GM21619 (cell line): ENCODE measurements around the gene TVP23A.

ENCODE experiments used
- ATAC-seq: cut with Tn5 transposase; IDR thresholded peaks from one replicate; pipeline ENCODE4 v1.9.1; 2021; ENCODE audit not compliant: unreplicated experiment

Gene TVP23A

DNA sequence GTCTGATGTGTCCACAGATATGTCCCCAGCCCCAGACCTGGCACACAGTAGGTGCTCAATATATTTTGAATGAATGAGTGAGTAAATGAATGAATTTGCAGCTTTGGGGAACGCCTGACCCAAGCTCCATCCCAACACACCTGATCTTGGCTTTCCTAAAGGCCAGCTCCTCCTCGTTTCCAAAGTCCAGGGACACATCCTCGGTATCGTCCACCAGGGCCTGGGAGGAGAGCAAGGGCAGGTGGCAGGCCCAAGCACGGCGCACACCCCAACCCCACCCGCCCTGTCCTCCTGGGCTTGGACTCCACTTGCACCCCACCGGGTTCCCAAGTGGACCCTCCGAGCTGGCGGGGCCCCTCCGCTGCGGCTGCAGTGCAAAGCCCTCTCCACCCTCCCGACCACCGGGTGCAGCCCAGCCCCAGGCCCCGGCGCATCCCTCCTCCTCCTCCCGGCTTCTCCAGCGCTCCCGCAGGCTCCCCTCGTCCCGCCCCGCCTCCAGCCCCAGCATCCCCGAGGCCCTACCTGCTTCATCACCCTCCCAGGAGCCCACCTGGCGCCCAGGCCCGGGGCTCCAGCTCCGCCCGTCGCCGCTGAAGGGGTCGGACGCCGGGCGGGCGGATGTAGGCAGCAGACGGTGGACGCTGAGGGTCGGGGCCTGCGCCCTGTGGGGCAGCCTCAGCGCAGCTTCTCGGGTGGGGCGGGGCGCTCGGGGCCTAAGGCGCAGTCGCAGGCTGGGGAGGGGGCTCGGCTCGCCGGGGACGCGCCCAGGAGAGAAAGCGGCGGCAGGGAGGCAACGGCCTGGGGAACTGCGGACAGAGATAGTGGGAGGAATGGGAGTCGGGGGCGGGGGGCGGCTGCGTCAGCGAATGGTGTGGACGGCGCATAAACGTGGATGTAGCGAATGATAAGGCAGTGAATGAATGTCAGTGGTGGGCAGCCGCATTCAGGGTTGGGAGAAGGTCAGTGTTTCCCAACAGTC is at the start of gene TVP23A:
Gene TVP23A (minus strand): TSS at position 832 of the 979 bp plus-strand sequence. CDS start 301 bp downstream, at position 531.
- no peak for ATAC-seq

DNA sequence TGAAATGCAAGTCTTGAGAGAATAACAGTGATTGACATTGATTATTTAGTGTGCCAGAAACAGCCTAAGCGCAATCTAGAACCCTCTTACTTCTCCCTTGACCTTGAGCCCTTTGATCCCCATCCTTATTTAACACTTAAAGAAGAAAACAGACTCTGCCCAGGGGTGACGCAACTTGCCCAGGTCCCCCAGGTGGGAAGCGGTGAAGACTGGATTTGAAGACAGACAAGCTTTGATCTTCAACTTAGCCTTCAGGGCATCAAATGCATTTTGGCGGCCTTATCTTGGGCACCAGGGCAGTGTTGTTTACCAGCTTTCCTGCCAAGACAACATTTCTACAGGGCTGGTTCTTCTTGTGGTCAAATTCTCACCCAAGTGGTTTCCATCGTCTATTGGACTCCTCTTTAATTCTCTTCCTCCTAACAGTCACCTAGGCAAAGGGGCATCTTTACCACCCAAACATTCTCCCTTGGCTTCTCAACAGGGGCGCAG is 49.6 kb upstream of the TVP23A start:
- no peak for ATAC-seq

DNA sequence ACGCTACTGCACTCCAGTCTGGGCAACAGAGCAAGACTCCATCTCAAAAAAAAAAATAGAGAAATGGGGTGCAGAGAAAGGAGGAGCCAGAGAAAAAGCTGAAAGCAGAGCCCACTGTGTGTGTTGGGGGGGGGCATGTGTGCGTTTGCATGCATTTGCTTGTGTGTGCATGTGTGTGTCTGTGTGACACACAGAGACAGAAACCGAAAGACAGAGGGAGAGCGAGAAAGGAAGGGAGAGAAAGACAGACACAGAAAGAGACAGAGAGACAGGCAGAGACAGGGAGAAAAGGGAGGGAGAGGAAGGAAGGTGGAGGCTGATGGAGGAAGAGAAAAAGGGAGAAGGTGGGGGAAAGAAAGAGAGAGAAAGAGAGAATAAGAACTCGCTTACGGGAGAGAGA is 48.6 kb upstream of the TVP23A start:
- no peak for ATAC-seq

DNA sequence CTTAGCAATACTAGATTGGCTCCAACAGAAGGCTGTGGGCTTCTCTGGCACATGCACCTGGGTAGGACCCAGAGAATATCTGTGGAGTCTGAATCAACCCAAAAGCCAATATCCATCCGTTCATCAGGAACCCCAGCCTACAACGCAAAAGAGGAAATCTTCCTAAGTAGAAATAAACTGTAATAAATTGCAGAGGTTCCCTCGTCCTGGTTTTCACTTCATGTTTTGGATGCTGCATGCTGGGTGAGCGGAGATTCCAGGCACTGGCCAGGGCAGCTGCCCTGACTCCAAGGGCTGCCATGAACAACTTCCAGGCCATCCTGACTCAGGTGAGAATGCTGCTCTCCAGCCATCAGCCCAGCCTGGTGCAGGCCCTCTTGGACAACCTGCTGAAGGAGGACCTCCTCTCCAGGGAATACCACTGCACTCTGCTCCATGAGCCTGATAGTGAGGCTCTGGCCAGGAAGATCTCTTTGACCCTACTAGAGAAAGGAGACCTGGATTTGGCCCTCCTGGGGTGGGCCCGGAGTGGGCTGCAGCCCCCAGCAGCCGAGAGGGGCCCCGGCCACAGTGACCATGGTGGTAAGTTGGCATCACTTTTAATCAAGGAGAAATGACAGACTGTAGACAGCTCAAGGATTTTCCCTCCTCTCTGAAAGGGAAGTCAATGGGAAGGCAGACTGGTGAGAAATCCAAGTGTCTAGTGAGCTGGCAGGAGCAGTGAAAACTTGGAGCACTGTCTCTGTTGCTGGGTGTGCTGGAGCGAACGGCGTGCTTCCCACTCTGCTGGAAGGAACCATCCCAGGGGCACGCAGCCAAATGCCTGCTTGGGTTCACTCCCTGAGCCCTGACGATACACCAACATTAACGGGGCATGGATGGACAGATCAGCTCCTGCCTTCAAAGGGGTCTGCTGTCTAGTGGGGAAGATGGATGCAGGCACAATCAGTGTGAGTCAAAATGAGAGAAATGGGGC is 47.7 kb upstream of the TVP23A start:
- ATAC-seq, result no peak

DNA sequence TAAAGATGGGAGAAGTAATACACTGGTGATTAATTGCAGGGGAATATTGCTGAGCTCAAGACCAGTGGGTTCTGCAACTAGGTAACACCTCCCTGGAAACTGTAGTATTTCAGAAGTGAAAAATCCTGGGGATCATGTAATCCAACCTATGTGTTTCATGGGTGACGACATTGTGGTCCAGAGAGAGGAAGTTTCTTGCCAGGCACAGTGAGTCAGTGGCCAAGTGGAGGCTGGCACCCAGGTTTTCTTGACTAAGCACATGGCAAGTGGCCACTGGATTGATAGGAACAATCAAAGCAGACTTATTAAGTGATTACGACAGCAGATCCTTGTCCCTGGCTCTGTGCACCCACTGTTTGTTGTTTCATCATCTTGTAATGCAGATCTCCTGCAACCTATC is 43.8 kb upstream of the TVP23A start:
- no peak for ATAC-seq

DNA sequence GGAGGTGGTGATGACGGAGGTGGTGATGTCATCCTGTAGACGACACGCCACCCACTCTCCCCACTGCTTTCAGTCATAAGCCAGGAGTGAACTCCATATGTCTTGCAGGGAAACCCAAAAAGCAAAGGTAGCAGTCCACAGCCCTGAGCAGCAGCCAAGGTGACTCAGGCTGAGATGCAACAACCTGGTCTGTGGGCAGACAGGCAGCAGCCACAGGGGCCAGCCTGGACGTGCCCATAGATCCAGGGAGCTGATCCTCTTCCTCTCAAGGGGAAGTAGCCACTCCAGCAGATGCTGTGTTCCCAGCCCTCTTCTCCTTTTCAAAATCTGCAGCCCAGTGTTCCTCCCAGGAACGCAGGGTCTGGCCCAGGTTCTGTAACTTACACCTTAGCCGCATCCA is 41.1 kb upstream of the TVP23A start:
- no peak for ATAC-seq

DNA sequence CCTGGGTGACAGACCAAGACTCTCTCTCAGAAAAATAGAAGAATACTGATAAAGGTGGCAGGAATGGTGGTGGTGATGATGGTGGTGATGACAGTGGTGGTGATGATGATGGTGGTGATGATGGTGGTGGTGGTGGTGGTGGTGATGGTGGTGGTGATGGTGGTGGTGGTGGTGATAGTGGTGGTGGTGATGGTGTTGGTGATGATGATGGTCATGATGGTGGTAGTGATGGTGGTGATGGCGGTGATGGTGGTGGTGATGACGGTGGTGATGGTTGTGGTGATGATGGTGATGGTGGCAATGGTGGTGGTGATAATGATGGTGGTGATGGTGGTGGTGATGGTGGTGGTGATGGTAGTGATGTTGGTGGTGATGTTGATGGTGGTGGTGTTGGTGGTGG is 40.4 kb upstream of the TVP23A start:
- ATAC-seq, result no peak

DNA sequence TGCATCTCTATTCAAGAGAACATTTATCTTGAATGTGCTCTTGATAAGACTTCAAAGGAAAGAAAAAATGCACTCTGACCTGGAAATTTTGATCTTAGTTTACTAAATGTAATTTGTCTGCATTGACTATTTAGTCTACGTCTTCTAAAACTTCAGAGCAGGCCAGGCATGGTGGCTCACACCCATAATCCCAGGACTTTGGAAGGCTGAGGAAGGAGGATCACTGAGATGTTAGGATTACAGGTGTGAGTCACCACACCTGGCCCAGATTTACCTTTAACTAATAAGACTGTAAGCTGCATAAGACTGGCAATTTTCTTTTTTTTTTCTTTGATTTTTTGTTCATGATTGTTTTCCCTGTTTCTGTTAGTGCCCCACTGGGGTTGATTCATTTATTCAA is 39.6 kb upstream of the TVP23A start:
- ATAC-seq, result no peak

DNA sequence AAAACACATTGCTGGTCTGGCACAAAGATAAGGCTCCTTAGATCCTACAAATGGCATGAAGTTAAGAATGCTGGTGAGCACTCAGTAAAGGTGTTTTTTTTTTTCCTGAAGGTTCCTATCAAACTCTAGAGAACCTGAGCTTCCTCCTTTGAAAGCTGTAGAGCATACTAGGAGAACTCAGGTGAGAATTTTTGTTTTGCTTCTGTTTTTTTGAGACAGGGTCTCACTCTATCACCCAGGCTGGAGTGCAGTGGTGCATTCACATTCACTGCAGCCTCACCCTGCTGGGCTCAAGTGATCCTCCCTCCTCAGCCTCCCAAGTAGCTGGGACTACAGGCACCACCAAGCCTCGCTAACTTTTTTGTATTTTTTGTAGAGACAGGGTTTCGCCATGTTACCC is 37.4 kb upstream of the TVP23A start:
- ATAC-seq, result no peak

DNA sequence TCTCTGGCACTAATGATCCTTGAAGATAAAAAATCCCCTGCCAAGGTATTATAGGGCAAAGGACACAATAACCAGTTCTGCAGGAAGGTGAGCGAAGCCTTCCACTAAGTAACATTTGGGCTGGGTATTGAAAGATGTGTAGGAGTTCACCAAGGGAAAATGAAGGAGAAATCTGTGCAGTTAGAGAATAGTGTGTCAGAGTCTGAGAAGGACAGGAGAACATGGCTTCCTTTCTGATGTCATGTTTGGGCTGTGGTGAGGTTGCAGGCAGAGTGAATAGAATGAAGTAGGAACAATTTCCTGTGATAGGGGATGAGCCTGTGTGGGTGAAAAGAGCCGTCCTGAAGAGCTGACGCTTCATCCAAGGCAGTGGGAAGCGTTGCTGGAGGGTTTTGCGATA is 34.4 kb upstream of the TVP23A start:
- no peak for ATAC-seq

DNA sequence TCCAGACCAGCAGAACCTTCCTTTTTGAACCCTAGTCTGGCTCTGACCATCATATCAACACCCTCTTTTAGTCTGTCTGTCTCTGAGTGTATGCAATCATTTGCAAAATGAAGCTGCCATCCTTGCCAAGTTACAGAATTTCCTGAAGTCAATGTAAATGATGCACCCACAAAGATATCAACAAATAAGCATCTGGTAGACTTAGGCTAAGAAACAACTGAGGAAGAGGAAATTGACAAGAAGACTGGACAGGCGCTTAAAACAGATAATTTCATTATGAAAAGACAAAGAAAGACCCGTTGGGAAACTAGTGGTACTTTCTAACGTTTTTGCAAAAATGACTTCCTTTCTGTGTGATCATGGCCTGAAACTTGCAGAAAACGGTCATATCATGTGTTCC is 33.7 kb upstream of the TVP23A start:
- no peak for ATAC-seq

DNA sequence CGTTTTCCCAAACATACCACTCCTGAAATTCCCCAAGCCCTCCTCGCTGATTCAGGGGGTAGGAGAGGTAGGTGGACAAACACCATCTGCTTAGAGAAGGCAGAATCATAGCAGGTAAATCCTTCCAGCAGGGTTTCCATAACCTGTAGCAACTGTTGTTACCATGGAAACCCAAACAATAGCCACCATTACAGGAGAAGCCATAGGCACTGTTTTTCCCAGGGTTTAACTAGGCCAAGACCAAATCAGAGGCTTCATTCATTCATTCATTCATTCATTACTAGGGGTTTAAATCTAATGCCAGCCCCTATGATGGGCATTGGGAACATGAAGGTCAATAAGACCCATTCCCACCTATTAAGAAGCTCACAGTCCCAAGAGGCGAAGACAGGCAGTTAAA is 32.9 kb upstream of the TVP23A start:
- no peak for ATAC-seq

DNA sequence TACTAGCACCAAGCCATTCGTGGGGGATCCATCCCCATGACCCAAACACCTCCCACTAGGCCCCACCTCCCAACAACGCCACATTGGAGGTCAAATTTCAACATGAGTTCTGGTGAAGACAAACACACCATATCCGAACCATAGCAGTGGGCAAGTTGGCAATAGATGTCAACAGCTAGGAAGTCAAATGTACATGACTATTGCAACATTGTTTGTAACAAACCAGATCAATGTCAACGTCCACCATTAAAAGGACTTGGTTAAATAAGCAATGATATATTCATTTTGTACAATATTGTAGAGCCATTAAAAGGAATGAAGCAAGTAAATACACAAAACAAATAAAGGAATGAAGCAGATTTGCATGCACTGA is 31.9 kb upstream of the TVP23A start:
- ATAC-seq, result no peak

DNA sequence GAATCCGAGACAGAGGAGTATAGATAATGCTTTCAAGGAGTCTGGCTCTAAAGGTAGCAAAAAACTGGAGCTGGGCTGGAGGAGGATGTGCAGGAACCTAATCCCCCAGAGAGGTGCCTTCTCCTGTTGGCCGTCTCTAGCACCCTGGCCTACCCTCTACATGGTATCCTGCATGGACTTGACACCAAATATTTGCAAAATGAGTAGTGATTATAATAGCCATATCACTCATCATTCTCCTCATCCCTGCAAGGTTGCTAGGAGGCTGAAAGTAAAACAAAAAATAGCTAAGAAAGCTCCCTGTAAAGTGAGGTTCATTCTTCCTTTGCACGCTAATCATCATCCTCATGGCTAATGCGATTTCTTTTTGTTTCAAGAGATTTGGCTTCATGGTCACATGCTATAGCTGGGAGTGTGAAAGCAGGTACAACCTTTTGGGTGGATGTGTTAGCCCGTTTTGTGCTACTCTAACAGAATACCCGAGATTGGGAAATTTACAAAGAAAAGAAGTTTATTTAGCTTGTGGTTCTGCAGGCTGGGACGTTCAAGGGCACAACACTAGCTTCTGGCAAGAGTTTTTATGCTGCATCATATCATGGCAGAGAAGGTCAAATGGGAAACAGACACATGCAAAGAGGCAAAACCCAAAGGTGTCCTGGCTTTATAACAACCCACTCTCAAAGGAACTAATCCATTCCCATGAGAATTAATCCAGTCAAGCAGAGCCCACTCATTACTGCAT is 31.3 kb upstream of the TVP23A start:
- no peak for ATAC-seq

DNA sequence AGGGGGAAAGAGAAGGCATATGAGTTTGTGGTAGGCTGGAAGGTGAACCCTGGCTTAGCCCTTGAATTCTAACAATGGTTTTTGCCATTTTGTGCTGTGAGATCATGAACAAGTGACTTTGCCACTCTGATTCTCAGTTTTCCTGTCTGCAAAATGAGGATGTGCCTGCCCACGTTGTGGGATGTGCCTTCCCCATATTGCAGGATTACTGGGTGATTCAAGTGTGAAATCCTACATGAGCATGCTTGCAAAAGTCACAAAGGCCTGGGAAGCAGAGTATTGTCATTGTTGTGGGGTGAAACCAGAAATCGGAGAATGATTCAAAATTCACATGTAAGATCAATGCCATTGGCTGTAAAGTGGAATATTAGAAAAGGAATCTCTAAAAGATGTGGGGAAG is 28.6 kb upstream of the TVP23A start:
- ATAC-seq, result no peak

DNA sequence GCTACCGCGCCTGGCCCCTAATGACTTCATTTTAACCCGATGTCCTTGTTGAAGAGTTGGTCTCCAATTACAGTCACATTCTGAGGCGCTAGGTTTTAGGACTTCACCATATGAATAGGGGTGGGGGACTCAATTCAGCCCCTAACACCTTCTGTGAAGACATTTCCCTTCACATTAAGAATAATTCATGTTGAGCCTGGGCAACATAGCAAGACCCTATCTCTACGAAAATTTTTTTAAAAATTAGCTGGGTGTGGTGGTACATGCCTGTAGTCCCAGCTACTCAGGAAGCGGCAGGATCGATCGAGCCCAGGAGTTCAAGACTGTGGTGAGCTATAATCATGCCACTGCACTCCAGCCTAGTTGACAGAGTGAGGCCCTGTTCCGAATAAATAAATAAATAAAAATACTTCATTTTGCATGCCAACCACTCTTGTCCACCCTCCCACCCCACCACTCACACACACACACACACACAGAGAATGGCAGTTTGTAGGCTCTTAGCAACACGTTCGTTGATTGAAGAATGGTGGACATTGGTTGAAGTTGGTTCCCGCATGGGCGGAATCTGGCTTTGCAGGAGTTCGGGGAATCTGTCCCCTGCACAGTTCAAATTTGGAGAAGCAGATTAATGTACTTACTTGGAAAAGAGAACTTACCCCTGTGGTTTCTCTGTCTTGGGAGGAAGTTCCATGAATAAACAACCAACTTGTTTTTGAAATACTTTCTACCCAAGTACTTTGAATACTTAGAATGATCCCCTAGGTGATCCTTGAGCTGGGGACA is 27.8 kb upstream of the TVP23A start:
- no peak for ATAC-seq

DNA sequence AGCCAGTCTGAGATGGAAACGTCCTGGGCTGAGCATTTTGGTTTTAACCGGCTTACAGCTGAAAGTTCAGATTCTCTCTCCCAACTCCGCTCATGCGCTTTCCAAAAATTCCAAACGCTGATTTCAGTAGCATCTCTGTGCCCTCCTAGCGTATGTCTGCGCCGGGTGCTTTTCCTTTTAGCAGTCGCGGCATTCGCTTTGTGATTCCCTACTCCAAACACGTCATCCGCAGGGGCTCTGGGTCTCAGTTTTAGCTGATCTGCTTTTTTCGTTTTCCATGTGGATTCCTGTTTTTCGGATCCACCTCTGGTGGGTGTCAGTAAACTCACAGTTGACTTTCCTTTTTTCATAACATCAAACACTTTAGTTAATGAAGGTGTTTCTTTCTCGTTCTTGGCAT is 22.1 kb upstream of the TVP23A start:
- no peak for ATAC-seq

DNA sequence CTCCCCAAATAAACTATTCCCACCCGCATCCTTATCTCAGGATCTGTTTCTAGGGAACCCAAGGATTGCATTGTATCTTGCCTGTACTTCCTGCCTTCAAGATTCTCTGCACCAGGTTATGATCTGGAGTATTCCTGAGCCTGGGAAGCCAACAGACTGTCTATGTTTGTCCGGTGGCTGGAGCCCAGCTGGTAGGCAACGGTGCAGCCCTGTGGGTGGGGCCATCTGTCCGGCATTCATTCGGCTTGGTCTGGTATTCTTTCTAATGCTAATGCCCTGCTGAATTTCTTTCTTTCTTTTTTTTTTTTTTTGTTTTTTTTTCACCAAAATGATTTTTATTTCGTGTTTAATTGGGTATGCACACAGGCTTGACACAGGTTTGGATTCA is 20.7 kb upstream of the TVP23A start:
- no peak for ATAC-seq

DNA sequence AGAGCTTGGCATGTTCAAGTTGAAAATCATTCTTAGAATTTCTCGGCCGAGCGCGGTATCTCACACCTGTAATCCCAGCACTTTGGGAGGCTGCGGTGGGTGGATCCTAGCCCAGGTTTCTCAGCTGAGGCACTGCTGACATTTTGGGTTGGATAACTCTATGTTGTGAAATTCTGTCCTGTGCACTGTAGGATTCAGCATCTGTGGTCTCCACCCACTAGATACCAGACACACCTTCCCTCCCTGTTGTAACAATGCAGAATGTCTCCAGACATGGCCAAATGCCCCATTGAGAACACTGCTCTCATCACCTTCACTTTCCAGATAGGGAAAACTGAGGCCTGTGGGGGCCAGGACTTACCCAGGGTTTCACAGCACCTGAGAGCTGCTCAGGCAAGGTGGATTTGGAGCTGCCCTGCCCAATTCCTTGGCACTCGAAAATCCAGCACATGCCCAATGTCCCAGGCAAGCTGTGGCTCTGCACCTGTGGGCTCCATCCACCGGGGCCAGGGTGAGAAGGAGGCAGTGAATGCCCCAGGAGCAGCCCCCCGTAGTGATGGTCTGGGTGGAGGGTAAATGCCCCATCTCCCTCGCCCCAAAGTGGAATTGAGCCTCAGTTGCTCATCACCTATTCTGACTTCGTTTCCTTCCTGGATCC is 20.2 kb upstream of the TVP23A start:
- no peak for ATAC-seq
